GM12872 (cell line): ENCODE measurements around the gene STH.

Source experiments
- TF ChIP-seq, protein P1 (sequence below): IDR thresholded peaks from 3 replicates; pipeline ENCODE4 v1.5.1; 2011; ENCODE audit warnings: low read depth, mild to moderate bottlenecking, low read length, moderate library complexity; ENCODE audit not compliant: insufficient read depth

STH gene

DNA sequence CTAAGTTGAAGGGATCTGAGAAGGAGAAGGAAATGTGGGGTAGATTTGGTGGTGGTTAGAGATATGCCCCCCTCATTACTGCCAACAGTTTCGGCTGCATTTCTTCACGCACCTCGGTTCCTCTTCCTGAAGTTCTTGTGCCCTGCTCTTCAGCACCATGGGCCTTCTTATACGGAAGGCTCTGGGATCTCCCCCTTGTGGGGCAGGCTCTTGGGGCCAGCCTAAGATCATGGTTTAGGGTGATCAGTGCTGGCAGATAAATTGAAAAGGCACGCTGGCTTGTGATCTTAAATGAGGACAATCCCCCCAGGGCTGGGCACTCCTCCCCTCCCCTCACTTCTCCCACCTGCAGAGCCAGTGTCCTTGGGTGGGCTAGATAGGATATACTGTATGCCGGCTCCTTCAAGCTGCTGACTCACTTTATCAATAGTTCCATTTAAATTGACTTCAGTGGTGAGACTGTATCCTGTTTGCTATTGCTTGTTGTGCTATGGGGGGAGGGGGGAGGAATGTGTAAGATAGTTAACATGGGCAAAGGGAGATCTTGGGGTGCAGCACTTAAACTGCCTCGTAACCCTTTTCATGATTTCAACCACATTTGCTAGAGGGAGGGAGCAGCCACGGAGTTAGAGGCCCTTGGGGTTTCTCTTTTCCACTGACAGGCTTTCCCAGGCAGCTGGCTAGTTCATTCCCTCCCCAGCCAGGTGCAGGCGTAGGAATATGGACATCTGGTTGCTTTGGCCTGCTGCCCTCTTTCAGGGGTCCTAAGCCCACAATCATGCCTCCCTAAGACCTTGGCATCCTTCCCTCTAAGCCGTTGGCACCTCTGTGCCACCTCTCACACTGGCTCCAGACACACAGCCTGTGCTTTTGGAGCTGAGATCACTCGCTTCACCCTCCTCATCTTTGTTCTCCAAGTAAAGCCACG is 28.3 kb downstream of the STH start:
- TF ChIP-seq, protein P1, sequence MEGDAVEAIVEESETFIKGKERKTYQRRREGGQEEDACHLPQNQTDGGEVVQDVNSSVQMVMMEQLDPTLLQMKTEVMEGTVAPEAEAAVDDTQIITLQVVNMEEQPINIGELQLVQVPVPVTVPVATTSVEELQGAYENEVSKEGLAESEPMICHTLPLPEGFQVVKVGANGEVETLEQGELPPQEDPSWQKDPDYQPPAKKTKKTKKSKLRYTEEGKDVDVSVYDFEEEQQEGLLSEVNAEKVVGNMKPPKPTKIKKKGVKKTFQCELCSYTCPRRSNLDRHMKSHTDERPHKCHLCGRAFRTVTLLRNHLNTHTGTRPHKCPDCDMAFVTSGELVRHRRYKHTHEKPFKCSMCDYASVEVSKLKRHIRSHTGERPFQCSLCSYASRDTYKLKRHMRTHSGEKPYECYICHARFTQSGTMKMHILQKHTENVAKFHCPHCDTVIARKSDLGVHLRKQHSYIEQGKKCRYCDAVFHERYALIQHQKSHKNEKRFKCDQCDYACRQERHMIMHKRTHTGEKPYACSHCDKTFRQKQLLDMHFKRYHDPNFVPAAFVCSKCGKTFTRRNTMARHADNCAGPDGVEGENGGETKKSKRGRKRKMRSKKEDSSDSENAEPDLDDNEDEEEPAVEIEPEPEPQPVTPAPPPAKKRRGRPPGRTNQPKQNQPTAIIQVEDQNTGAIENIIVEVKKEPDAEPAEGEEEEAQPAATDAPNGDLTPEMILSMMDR = no peak

DNA sequence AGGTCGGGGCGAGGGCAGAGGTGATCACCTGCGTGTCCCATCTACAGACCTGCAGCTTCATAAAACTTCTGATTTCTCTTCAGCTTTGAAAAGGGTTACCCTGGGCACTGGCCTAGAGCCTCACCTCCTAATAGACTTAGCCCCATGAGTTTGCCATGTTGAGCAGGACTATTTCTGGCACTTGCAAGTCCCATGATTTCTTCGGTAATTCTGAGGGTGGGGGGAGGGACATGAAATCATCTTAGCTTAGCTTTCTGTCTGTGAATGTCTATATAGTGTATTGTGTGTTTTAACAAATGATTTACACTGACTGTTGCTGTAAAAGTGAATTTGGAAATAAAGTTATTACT is 28.9 kb downstream of the STH start:
- TF ChIP-seq, protein P1 = no peak

DNA sequence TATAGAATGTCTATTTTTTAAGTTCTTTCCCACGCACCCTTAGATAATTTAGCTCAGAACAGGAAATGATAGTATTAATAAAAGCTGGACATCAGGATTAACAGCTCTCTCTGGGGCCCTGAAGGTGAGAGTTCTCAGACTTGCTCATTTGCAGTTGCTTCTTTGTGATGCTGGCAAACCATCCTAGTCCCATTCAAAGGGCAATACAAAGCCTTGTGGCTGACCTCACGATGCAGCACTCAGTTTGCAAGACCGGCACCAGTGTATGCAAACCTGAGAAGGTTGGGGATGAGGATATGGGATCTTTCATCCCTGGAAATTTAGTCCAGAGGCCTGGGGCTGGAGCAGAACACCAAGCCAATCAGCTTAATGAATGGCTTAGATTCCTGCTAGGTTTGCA is 29.3 kb downstream of the STH start:
- TF ChIP-seq, protein P1 = no peak

DNA sequence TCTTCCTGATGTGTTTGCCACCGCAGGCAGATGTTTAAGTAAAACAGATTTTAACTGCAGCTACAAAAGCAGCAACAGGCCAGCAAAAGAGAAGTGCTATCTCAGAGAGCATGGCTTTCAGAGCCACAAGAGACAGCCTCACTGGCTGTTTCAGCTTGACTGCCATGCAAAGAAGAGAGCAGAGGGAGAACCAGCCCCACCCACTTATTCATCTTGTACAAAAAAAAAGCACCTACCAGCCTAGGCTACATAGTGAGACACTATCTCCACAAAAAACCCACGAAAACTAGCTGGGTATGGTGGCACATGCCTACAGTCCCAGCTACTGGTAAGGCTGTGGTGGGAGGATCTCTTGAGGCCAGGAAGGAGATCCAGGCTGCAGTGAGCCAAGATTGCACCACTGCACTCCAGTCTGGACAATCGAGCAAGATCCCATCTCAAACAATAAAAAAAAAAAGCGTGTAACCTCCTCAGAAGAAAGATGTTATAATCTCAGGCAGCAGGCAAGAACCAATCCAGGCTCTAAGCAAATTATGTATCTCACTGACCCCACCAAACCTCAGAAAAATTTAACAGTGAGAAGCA is 30.0 kb downstream of the STH start:
- TF ChIP-seq, protein P1 = no peak

DNA sequence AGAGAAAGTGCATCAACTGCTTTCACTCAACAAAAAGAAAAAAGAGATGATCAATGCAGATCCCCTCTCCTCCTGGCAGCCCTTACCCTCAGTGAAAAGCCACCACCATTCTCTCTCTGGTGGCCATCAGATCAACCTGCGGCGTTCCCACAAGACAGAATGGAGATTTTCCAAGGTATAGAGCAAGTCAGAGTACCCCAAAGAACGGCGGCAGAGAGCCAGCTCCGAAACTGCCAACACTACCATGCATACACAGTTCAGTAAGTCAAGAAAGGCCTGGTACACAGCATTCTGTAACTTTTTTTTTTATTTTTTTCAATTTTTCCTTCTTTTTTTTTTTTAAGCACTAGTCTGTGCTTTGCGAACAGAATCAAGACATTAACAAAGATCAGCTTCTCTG is 30.6 kb downstream of the STH start:
- TF ChIP-seq, protein P1 = no peak

DNA sequence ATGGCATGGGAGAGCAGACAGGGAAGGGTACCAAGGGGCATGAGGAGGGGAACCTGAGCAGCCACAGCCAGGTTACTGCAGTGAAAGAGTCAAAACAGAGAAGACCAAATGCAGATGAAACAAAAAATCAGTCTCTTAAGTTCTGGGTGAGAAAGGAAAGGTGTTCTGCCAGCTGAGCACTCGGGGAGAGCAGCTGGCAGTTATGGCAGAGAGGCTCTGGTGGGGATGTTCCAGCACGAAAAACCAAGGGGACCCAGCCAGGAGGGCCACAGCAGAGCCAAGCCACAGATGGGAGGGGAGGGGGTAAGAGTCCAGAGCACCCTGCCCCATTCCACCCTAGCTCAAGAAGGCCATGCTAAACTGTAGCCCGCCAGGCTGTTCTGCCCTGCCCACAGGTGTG is 31.7 kb downstream of the STH start:
- TF ChIP-seq, protein P1 = no peak

DNA sequence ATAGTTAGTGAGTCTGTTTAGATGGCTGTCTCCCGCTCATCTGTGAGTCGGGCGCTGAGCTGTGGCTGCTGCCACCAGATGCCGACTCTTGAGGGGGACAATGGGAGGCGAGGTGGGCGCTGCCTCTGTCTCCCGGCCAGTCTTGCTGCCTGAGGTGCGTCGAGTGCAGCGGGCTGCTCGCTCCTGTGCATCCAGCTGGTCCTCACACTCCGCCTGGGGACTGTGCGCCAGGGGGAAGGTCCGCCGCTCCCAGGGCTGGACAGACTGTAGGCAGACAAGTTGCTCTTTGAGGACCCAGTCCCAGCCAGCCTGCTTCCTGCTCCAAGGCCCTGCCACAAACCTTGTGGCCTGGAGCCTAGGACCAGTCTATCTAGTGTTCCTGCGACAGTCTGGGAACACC is 32.4 kb downstream of the STH start:
- TF ChIP-seq, protein P1 = no peak
